K562 (cell line): ENCODE measurements around the gene POLR2M.

ENCODE experiments used
- ATF1 ChIP-seq, 2 experiments: fragments of 450-650 bp in 1 of 2; IDR thresholded peaks; 2 replicates each; pipeline ENCODE4 v1.6.1; 2016; ENCODE audit warnings: missing compliant biosample characterization in 1 of 2, missing genetic modification characterization in 1 of 2
- CBX8 ChIP-seq: fragments of 200-600 bp; sonication (generic); IDR thresholded peaks from 2 replicates; pipeline ENCODE4 v1.6.1; 2012; ENCODE audit warnings: borderline replicate concordance, mixed run types, low read depth, mild to moderate bottlenecking, moderate library complexity, mixed read lengths, low read length, control low read depth, inconsistent platforms; ENCODE audit not compliant: poor library complexity, severe bottlenecking; ENCODE audit errors: extremely low read depth
- ZBTB1 ChIP-seq: sonication (generic); formaldehyde crosslinking; IDR thresholded peaks from 2 replicates; pipeline ENCODE4 v1.8.1; 2023; ENCODE audit warnings: missing genetic modification reagents, low read depth, mild to moderate bottlenecking, borderline replicate concordance
- TF ChIP-seq, protein P1 (sequence below), 2 experiments: fragments of 450-650 bp in 1 of 2; IDR thresholded peaks; 2 replicates each; pipeline ENCODE4 v1.6.1; 2011 to 2017; ENCODE audit warnings: low read depth in 2 of 2, antibody characterized with exemption in 1 of 2, borderline replicate concordance in 1 of 2, low read length in 1 of 2, mild to moderate bottlenecking in 1 of 2, mixed read lengths in 1 of 2; ENCODE audit not compliant: control insufficient read depth in 1 of 2
- TF ChIP-seq, protein P2 (sequence below): sonication (generic); formaldehyde crosslinking; IDR thresholded peaks from 2 replicates; pipeline ENCODE4 v1.8.1; 2023; ENCODE audit warnings: mild to moderate bottlenecking, missing genetic modification reagents
- TF ChIP-seq, protein P3 (sequence below), 3 experiments: IDR thresholded peaks in 2 of 3; conservative IDR thresholded peaks in 1 of 3; 2 replicates each; pipeline ENCODE4 v1.5.1; 2011 to 2012; ENCODE audit warnings: low read length in 3 of 3, mild to moderate bottlenecking in 3 of 3, control low read depth in 2 of 3, improper control_type of control experiment in 1 of 3, inconsistent platforms in 1 of 3, low read depth in 1 of 3, mixed read lengths in 1 of 3, moderate library complexity in 1 of 3; ENCODE audit not compliant: insufficient read depth in 2 of 3

DNA sequence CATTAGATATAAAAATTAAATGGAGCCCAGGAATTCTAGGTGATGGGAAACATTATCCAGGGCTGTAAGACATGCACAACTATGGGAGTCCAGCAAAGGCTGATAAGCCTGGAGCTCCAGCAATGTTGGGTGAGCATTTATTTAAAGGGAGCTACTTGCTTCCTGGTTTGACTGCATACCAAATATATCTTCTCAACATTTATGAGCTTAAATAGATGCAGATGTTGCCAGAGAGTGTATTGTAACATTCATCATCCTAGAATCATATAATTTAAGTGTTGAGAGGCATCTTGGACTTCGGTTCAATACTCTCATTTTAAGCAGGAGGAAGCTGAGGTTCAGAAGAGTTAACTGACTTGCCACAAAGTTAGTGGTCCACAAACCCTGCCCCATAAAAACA, 12.2 kb upstream of the POLR2M start:
- TF ChIP-seq, protein P1, sequence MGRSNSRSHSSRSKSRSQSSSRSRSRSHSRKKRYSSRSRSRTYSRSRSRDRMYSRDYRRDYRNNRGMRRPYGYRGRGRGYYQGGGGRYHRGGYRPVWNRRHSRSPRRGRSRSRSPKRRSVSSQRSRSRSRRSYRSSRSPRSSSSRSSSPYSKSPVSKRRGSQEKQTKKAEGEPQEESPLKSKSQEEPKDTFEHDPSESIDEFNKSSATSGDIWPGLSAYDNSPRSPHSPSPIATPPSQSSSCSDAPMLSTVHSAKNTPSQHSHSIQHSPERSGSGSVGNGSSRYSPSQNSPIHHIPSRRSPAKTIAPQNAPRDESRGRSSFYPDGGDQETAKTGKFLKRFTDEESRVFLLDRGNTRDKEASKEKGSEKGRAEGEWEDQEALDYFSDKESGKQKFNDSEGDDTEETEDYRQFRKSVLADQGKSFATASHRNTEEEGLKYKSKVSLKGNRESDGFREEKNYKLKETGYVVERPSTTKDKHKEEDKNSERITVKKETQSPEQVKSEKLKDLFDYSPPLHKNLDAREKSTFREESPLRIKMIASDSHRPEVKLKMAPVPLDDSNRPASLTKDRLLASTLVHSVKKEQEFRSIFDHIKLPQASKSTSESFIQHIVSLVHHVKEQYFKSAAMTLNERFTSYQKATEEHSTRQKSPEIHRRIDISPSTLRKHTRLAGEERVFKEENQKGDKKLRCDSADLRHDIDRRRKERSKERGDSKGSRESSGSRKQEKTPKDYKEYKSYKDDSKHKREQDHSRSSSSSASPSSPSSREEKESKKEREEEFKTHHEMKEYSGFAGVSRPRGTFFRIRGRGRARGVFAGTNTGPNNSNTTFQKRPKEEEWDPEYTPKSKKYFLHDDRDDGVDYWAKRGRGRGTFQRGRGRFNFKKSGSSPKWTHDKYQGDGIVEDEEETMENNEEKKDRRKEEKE (IDR thresholded peaks at IDR 0.05; ENCODE audit: borderline replicate concordance in 1 of 2, control insufficient read depth in 1 of 2, low read depth in 2 of 2, low read length in 1 of 2) = no peak
- TF ChIP-seq ZBTB1 (no peak), CBX8 (no peak), ATF1 (CRISPR knock-in tag; IDR thresholded peaks at IDR 0.05) (no peak), ATF1 (tag; IDR thresholded peaks at IDR 0.05) (no peak)
- TF ChIP-seq, protein P2, sequence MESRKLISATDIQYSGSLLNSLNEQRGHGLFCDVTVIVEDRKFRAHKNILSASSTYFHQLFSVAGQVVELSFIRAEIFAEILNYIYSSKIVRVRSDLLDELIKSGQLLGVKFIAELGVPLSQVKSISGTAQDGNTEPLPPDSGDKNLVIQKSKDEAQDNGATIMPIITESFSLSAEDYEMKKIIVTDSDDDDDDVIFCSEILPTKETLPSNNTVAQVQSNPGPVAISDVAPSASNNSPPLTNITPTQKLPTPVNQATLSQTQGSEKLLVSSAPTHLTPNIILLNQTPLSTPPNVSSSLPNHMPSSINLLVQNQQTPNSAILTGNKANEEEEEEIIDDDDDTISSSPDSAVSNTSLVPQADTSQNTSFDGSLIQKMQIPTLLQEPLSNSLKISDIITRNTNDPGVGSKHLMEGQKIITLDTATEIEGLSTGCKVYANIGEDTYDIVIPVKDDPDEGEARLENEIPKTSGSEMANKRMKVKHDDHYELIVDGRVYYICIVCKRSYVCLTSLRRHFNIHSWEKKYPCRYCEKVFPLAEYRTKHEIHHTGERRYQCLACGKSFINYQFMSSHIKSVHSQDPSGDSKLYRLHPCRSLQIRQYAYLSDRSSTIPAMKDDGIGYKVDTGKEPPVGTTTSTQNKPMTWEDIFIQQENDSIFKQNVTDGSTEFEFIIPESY = no peak
- TF ChIP-seq, protein P3, sequence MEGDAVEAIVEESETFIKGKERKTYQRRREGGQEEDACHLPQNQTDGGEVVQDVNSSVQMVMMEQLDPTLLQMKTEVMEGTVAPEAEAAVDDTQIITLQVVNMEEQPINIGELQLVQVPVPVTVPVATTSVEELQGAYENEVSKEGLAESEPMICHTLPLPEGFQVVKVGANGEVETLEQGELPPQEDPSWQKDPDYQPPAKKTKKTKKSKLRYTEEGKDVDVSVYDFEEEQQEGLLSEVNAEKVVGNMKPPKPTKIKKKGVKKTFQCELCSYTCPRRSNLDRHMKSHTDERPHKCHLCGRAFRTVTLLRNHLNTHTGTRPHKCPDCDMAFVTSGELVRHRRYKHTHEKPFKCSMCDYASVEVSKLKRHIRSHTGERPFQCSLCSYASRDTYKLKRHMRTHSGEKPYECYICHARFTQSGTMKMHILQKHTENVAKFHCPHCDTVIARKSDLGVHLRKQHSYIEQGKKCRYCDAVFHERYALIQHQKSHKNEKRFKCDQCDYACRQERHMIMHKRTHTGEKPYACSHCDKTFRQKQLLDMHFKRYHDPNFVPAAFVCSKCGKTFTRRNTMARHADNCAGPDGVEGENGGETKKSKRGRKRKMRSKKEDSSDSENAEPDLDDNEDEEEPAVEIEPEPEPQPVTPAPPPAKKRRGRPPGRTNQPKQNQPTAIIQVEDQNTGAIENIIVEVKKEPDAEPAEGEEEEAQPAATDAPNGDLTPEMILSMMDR (IDR thresholded peaks at IDR 0.05 in 2 of 3, conservative IDR thresholded peaks at IDR 0.05 in 1 of 3; ENCODE audit: insufficient read depth in 2 of 3, low read depth in 1 of 3, low read length in 3 of 3) = no peak
